K562 (cell line): ENCODE measurements around the gene CROT. TPM values are rescaled to one million over a fixed set of nuclear protein-coding genes. Genes with fewer than 3 reads are reported as not detected.

Experiments
- ETV6 ChIP-seq, 3 experiments: fragments of 150-350 bp in 1 of 3; sonication (generic) in 1 of 3; formaldehyde crosslinking in 1 of 3; IDR thresholded peaks; 2 replicates each; pipeline versions ENCODE4 v1.6.1 to v1.8.0; 2014 to 2022; ENCODE audit warnings: borderline replicate concordance in 2 of 3, low read depth in 2 of 3, antibody characterized with exemption in 1 of 3, low read length in 1 of 3, mild to moderate bottlenecking in 1 of 3, missing genetic modification reagents in 1 of 3
- HIVEP1 ChIP-seq: fragments of 250-450 bp; sonication (Bioruptor Pico); IDR thresholded peaks from 2 replicates; pipeline ENCODE4 v1.4.0; 2020; ENCODE audit warnings: mild to moderate bottlenecking
- HNRNPLL ChIP-seq: fragments of 200-400 bp; formaldehyde crosslinking; IDR thresholded peaks from 2 replicates; pipeline ENCODE4 v1.6.1; 2017; ENCODE audit warnings: low read length, low read depth, mild to moderate bottlenecking; ENCODE audit not compliant: poor library complexity, severe bottlenecking
- JUND ChIP-seq, 2 experiments: IDR thresholded peaks; 2 replicates in 1 of 2; 3 replicates in 1 of 2; pipeline ENCODE4 v1.6.1; 2011; ENCODE audit warnings: borderline replicate concordance in 2 of 2, low read depth in 2 of 2, low read length in 2 of 2, improper control_type of control experiment in 1 of 2, missing biosample characterization in 1 of 2, missing genetic modification characterization in 1 of 2, missing genetic modification reagents in 1 of 2
- MEIS2 ChIP-seq: fragments of 450-650 bp; IDR thresholded peaks from 2 replicates; pipeline ENCODE4 v1.6.1; 2014; ENCODE audit warnings: mild to moderate bottlenecking; ENCODE audit not compliant: partially characterized antibody
- MNT ChIP-seq, 2 experiments: fragments of 450-650 bp; conservative IDR thresholded peaks; 2 replicates each; pipeline ENCODE4 v1.6.1; 2017; ENCODE audit warnings: mild to moderate bottlenecking in 2 of 2, moderate library complexity in 2 of 2
- RBM22 ChIP-seq: fragments of 200-400 bp; formaldehyde crosslinking; IDR thresholded peaks from 2 replicates; pipeline ENCODE4 v1.6.1; 2018; ENCODE audit warnings: low read length, low read depth; ENCODE audit not compliant: poor library complexity, severe bottlenecking
- REST ChIP-seq, 2 experiments: fragments of 450-650 bp; formaldehyde crosslinking in 1 of 2; IDR thresholded peaks; 2 replicates each; pipeline versions ENCODE4 v1.4.0 to v1.6.1; 2014 to 2020; ENCODE audit warnings: mild to moderate bottlenecking in 2 of 2, borderline replicate concordance in 1 of 2, low read depth in 1 of 2
- SFPQ ChIP-seq: fragments of 200-400 bp; formaldehyde crosslinking; IDR thresholded peaks from 2 replicates; pipeline ENCODE4 v1.6.1; 2017; ENCODE audit warnings: mild to moderate bottlenecking, low read depth, low read length, moderate library complexity
- TCF7 ChIP-seq: sonication (generic); IDR thresholded peaks from 2 replicates; pipeline ENCODE4 v1.6.1; 2016; ENCODE audit warnings: antibody characterized with exemption, borderline replicate concordance
- ZC3H4 ChIP-seq: sonication (generic); formaldehyde crosslinking; IDR thresholded peaks from 2 replicates; pipeline ENCODE4 v1.9.0; 2021; ENCODE audit warnings: missing genetic modification reagents, borderline replicate concordance
- ZNF830 ChIP-seq: fragments of 250-450 bp; sonication (Bioruptor Pico); IDR thresholded peaks from 2 replicates; pipeline ENCODE4 v1.5.0; 2021; ENCODE audit warnings: mild to moderate bottlenecking
- polyA plus RNA-seq, 8 experiments: library from polyadenylated mRNA; depleted of rRNA in 4 of 8; stranded (reverse) in 5 of 8; unstranded in 3 of 8; fragments of >200 nt; fragmentation: Nextera tagmentation in 2 of 8; fragmentation: Illumina TruSeq in 1 of 8; extraction: Ambion mirVana in 2 of 8; extraction: Trizol in 1 of 8; gene quantifications; 2 replicates each; pipeline versions ENCODE4 v1.2.1 to v1.2.3, GENCODE V29; 2011 to 2014; ENCODE audit warnings: inconsistent platforms in 1 of 8, missing spikeins in 1 of 8
- total RNA-seq, 7 experiments: library from RNA; depleted of rRNA in 6 of 7; stranded (reverse); fragments of >200 nt in 6 of 7; fragmentation: Illumina TruSeq in 2 of 7; extraction: Trizol in 2 of 7; gene quantifications; 2 replicates each; pipeline versions ENCODE4 v1.2.1 to v1.2.3, GENCODE V29; 2011 to 2021; ENCODE audit warnings: low replicate concordance in 1 of 7

The CROT gene
- total and polyA plus RNA-seq, 9 of the 15 experiments (the other 6 are each of a cell fraction or from before 2014, with no cell fraction given) = 2.5 to 8.1 (median 5.1) TPM

GRCh38 chr7:87345166-87345927, at the start of gene CROT (continued):
- no peak; the same call in 1 of the 2 replicates for TF ChIP-seq JUND (IDR thresholded peaks at IDR 0.05; ENCODE audit: borderline replicate concordance, low read depth, low read length)
- no peak for TF ChIP-seq JUND (tag; IDR thresholded peaks at IDR 0.05; ENCODE audit: borderline replicate concordance, low read depth, low read length)
- peak; percentile 49 for TF ChIP-seq MEIS2
- TF ChIP-seq HIVEP1 = 0 out of 2 replicates have a peak, but pooled peaks have one; percentile 46
- no peak for TF ChIP-seq ETV6 (IDR thresholded peaks at IDR 0.05; ENCODE audit: borderline replicate concordance in 1 of 2, low read depth in 2 of 2, low read length in 1 of 2)
- no peak for TF ChIP-seq ETV6 (CRISPR knock-in tag; IDR thresholded peaks at IDR 0.05; ENCODE audit: borderline replicate concordance)
- no peak for TF ChIP-seq ZC3H4
- TF ChIP-seq HNRNPLL = peak; percentile 65
- TF ChIP-seq REST (IDR thresholded peaks at IDR 0.05; ENCODE audit: borderline replicate concordance) = no peak
- TF ChIP-seq REST (CRISPR knock-in tag; IDR thresholded peaks at IDR 0.05; ENCODE audit: low read depth) = 0 out of 2 replicates have a peak, but pooled peaks have one; percentile 18
- 0 out of 4 replicates have a peak, but pooled peaks of 1 of the 2 experiments have one; percentile 5 for TF ChIP-seq MNT (conservative IDR thresholded peaks at IDR 0.05)
- TF ChIP-seq SFPQ = no peak
- no peak for TF ChIP-seq RBM22
- no peak for TF ChIP-seq ZNF830 (CRISPR knock-in tag)
- no peak for TF ChIP-seq TCF7
